ENCODE data around the gene POLR1E.
A peak's percentile ranks its signal among the peaks of the same experiment; 100 is the strongest.

POLR1E gene

DNA sequence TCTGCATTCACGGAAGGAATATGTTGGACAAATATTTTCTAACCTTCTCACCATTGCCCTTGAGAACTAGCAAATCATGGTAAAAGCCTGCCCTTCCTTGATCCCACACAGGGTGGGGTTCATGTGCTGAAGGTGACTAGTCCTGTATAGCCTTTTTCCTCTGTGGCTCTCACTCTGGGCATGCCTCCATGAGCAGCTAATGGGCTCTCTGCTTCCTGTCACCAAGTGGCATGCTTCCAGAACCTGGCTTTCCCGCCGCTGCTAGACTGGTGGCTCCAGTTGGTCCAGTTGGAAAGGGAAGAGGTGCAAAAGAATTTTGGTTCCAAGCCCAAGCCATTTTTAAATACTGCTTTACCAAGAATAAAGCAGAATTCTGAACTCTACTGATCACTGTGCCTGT is 54.9 kb downstream of the POLR1E start:
- DNase-seq = no peak

DNA sequence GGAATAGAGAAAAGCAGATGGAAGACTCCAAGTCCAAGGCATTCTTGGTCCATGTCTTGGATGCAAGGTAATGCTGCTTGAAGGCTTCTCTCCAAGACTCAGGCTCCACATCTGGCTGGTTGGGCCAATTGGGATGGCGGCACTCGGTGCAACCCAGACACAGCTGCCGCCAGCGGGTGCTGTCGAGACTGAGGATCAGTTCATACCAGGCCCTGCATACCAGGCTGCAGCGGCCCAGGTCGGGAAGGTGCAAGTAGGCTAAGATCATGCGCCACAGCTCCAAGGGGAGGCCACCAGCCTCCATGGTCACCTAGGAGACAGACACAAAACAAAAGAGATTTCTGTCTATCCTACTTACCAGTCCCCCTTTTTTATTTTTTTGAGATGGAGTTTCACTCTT is 55.7 kb downstream of the POLR1E start:
- DNase-seq = no peak

DNA sequence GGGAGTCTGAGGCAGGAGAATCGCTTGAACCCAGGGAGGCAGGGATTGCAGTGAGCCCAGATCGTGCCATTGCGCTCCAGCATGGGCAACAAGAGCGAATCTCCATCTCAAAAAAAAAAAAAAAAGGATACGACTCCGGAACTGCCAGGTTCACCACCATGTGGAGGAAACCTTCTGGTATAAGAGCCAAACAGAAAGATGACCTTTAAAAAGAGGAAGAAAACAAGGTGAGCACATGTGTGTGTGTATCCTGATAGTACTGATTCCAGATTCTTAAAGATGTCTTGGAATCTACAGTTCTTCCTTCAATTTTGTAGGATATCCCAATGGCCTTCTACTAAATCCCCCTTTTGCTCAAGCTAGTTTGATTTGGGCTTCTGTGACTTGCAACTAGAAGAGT is 56.7 kb downstream of the POLR1E start:
- no peak for DNase-seq

DNA sequence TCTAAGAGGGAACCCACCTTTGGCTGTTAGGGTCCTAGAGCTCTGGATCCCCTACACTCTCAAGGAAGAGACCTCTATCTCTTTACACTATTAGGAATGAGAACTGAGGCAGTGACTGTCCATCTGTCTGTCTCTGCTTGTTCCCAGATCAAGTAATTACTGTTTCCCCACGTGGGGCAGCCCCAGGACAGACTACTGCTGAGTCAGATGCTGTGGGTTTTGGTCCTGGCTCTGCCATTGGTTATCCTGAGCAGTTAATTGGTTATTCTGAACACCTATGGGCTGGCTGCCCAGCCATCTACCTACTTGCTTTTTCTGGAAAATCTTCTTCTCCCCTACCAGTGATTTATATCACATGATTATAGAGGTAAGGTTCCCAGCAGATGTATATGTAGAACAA is 57.1 kb downstream of the POLR1E start:
- DNase-seq = no peak

DNA sequence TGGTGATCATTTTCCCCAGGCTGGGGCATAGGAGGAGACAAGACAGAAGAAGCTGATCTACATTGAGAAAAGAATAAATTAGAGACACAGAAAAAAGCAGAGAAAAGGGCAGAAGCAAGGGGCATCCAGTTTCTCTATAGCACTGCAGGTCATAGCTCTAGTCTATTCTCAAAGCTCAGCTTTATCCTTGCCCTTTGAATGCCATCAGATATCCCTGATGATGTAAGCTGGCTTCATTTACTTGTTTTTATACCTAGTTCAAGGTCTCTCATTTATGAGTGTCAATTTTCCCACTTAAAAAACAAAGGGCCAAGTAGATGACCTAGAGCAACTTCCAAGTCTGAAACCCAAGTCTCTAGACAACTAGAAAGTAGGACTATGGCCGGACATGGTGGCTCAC is 57.7 kb downstream of the POLR1E start:
- no peak for DNase-seq

DNA sequence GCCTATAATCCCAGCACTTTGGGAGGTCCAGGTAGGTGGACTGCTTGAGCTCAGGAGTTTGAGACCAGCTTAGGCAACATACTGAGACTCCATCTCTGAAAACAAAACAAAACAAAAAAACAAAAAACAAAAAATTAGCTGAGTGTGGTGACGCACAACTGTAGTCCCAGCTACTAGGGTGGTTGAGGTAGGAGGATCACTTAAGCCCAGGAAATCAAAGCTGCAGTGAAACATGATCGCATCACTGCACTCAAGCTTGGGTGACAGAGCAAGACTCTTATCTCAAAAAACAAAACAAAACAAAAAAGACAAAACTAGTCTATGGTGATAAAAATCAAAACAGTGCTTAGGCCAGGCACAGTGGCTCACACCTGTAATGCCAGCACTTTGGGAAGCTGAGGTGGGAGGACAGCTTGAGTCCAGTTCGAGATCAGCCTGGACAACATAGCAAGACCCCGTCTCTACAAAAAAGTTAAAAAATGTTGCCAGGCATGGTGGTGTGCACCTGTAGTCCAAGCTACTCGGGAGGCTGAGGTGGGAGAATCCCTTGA is 61.7 kb downstream of the POLR1E start:
- no peak for DNase-seq

DNA sequence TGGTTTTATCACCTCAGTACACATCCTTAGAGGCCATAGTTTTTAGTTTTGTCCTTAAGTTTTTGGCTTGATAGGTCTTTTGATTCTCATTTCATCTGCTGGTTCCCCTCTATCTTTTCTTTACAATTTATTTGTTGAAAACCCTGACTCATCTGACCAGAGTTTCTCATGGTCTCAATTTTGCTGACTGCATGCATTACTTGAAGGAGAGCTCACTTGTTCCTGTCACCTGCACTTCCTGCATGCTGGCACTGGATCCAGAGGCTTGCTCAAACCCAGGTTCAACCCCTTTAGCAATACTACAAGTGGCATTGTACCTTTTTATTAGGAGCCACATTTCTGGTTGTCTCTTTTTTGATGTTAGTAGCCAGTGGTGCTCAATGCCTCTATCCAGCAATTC is 63.8 kb downstream of the POLR1E start:
- DNase-seq = no peak

DNA sequence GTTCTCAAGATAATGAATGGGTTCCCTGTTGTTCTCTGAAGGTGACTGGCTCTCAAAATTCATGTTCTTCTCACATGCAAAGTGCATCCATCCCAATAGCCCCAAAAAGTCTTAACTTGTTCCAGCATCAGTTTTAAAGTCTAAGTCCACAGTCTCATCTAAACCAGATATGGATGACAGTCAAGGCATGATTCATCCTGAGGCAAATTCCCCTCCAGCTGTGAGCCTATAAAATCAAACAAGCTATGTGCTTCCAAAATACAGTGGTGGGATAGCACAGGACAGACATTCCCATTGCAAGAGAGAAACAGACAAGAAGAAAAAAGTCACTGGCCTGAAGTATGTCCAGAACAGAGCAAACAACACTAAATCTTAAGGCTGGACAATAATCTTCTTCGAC is 65.0 kb downstream of the POLR1E start:
- peak; percentile 48 for DNase-seq

DNA sequence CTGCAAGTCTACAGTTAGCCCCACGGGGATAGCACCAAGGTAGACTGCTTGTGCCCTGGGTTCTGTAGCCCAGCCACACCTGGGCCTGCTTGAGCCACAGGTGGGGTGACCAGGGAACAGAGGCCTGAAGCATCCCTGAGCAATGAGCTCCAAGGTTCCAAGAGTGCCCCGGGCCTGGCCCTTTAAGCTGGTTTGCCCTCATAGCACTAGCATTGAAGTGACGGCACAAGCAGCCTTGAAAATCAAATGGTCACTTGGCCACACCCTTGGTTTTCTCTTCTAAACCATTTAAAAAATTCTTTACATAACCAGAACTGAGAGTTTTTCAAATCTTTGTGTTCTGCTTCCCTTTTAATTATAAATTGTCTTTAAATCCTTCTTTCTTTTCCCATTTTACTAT is 65.7 kb downstream of the POLR1E start:
- no peak for DNase-seq

DNA sequence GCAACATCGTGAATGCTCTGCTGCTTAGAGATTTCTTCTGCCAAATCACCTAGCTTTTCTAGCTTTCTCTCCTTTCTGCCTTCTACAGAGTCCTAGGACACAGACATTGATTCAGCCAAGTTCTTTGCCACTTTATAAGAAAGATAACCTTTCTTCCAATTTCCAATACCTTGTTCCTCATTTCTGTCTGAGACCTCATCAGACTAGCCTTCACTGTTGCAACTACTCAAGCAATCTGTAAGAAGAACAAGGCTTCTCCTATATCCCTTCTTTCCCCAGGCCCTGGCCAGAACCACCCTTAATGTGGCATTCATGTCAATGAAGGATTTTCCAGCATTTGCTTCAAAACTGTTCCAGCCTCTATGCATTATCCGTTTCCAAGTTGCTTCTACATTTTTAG is 66.1 kb downstream of the POLR1E start:
- DNase-seq = no peak

Measured in fibroblast of skin of abdomen (primary cell).